Nephron (organoid): Measurements from ENCODE around the gene MPHOSPH6.

Experiments
- H3K27ac Mint-ChIP-seq, 3 experiments: 2 replicates each; pipeline ENCODE4 v1.8.0; 2020; ENCODE audit warnings: mixed read lengths in 3 of 3, mild to moderate bottlenecking in 2 of 3, moderate library complexity in 1 of 3
- H3K27me3 Mint-ChIP-seq: 2 replicates; pipeline ENCODE4 v1.8.0; 2021; ENCODE audit warnings: low read depth, mild to moderate bottlenecking, moderate library complexity, mixed read lengths
- H3K36me3 Mint-ChIP-seq: 2 replicates; pipeline ENCODE4 v1.8.0; 2020; ENCODE audit warnings: low read depth, mixed read lengths
- H3K4me1 Mint-ChIP-seq: 2 replicates; pipeline ENCODE4 v1.8.0; 2020; ENCODE audit warnings: mixed read lengths
- H3K4me3 Mint-ChIP-seq, 3 experiments: 2 replicates each; pipeline ENCODE4 v1.8.0; 2020; ENCODE audit warnings: mild to moderate bottlenecking in 3 of 3, mixed read lengths in 3 of 3, moderate library complexity in 2 of 3
- H3K9me3 Mint-ChIP-seq: 2 replicates; pipeline ENCODE4 v1.8.0; 2020; ENCODE audit warnings: mixed read lengths
- TF ChIP-seq, protein P1 (sequence below), 3 experiments: fragments of 200-600 bp; sonication (generic); IDR thresholded peaks; one replicate each; pipeline ENCODE4 v1.5.0; 2021; ENCODE audit warnings: antibody characterized with exemption in 3 of 3; ENCODE audit not compliant: unreplicated experiment in 3 of 3

Gene MPHOSPH6

DNA sequence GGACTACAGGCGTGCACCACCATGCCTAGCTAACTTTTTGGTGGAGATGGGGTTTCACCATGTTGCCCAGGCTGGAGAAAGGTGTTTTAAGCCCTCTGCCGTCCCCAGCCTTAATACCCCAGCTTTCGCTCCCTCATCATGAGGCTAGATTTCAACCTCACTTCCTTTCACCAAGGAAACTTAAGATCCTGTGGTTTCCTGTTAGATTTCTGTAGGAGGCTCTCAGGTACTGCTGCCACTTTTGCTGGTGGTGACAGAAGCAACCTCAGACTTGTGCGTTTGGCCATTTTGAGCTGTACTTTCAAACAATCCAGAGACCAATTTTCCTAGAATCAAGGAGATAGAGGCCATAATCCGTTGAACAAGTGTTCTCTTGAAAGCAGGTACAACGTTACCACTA lies 36.2 kb downstream of the MPHOSPH6 start:
- TF ChIP-seq, protein P1, sequence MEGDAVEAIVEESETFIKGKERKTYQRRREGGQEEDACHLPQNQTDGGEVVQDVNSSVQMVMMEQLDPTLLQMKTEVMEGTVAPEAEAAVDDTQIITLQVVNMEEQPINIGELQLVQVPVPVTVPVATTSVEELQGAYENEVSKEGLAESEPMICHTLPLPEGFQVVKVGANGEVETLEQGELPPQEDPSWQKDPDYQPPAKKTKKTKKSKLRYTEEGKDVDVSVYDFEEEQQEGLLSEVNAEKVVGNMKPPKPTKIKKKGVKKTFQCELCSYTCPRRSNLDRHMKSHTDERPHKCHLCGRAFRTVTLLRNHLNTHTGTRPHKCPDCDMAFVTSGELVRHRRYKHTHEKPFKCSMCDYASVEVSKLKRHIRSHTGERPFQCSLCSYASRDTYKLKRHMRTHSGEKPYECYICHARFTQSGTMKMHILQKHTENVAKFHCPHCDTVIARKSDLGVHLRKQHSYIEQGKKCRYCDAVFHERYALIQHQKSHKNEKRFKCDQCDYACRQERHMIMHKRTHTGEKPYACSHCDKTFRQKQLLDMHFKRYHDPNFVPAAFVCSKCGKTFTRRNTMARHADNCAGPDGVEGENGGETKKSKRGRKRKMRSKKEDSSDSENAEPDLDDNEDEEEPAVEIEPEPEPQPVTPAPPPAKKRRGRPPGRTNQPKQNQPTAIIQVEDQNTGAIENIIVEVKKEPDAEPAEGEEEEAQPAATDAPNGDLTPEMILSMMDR (IDR thresholded peaks at IDR 0.05; ENCODE audit: unreplicated experiment in 3 of 3) = no peak
- Mint-ChIP-seq H3K4me1 (peaks cover 21% of the 10 kb centered on the region), H3K27ac (no peak overlapping the region), H3K4me3 (no peak overlapping the region), H3K27me3 (no peaks in the 10 kb centered on the region), H3K9me3 (no peaks in the 10 kb centered on the region), H3K36me3 (peaks cover 14% of the 10 kb centered on the region)

GRCh38 chr16:82129881-82130280 lies 40.1 kb downstream of the MPHOSPH6 start:
- Mint-ChIP-seq H3K36me3 (no peaks in the 10 kb centered on the region), H3K27me3 (no peaks in the 10 kb centered on the region), H3K9me3 (peaks cover 9% of the 10 kb centered on the region), H3K27ac (no peak overlapping the region), H3K4me3 (no peak overlapping the region), H3K4me1 (no peaks in the 10 kb centered on the region)
- TF ChIP-seq, protein P1 (IDR thresholded peaks at IDR 0.05; ENCODE audit: unreplicated experiment in 3 of 3) = no peak

DNA sequence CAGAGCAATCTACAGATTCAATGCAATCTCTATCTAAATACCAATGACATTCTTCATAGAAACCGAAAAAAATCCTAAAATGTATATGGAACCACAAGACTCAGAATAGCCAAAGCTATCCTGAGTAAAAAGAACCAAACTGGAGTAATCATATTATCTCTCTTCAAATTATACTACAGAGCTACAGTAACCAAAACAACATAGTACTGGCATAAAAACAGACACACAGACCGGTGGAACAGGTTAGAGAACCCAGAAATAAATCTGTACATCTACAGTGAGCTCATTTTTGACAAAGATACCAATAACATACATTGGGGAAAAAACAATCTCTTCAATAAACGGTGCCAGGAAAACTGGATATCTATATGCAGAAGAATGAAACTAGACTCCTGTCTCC lies 45.4 kb downstream of the MPHOSPH6 start:
- TF ChIP-seq, protein P1 (IDR thresholded peaks at IDR 0.05; ENCODE audit: unreplicated experiment in 3 of 3) = no peak
- no peaks in the 10 kb centered on the region for H3K27me3 Mint-ChIP-seq
- H3K9me3 Mint-ChIP-seq = peaks cover 12% of the 10 kb centered on the region
- H3K4me3 Mint-ChIP-seq = no peak overlapping the region
- no peaks in the 10 kb centered on the region for H3K36me3 Mint-ChIP-seq
- H3K27ac Mint-ChIP-seq = no peak overlapping the region
- no peaks in the 10 kb centered on the region for H3K4me1 Mint-ChIP-seq

DNA sequence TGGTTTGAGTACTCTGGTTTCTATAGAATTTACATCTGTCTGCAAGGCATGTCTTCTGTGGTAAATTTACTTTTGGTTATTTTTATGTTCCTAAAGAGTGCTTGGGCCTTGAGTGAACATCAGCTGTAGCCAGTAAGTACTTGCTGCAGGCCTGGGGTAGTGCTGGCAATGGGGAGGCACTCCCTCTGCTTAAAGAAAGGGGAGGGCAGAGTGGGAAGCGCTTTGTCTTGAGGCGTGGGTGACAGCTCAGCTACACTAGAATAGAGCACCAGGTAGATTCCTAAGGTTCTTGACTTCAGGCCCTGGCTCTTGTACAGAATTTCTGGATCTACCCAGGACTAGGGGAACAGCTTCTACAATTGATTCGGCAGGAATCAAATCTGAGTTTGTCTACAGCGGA lies 50.6 kb downstream of the MPHOSPH6 start:
- Mint-ChIP-seq H3K27me3 (no peaks in the 10 kb centered on the region), H3K27ac (no peak overlapping the region), H3K4me1 (peaks cover 6% of the 10 kb centered on the region), H3K9me3 (peaks cover 3% of the 10 kb centered on the region), H3K36me3 (no peaks in the 10 kb centered on the region), H3K4me3 (no peak overlapping the region)
- TF ChIP-seq, protein P1 (IDR thresholded peaks at IDR 0.05; ENCODE audit: unreplicated experiment in 3 of 3) = no peak

GRCh38 chr16:82118749-82119148 lies 51.3 kb downstream of the MPHOSPH6 start:
- Mint-ChIP-seq H3K36me3 (no peaks in the 10 kb centered on the region), H3K27ac (no peak overlapping the region), H3K27me3 (peaks cover 5% of the 10 kb centered on the region), H3K4me3 (no peak overlapping the region), H3K4me1 (peaks cover 6% of the 10 kb centered on the region), H3K9me3 (peaks cover 3% of the 10 kb centered on the region)
- TF ChIP-seq, protein P1 (IDR thresholded peaks at IDR 0.05; ENCODE audit: unreplicated experiment in 3 of 3) = no peak

GRCh38 chr16:82116535-82116934 lies 53.5 kb downstream of the MPHOSPH6 start:
- Mint-ChIP-seq H3K36me3 (no peaks in the 10 kb centered on the region), H3K27me3 (peaks cover 13% of the 10 kb centered on the region), H3K4me3 (no peak overlapping the region), H3K4me1 (peaks cover 6% of the 10 kb centered on the region), H3K9me3 (no peaks in the 10 kb centered on the region), H3K27ac (no peak overlapping the region)
- TF ChIP-seq, protein P1 (IDR thresholded peaks at IDR 0.05; ENCODE audit: unreplicated experiment in 3 of 3) = no peak
